ENCODE results near the gene RTN4. TPM values are rescaled to one million over a fixed set of nuclear protein-coding genes. Genes with fewer than 3 reads are reported as not detected.
"Not testable (repeated sequence)": the region's sequence is repeated elsewhere in the genome, so short reads cannot be mapped to it uniquely, and the experiment has no call there.

RTN4 gene
- polyA plus RNA-seq, 1 experiment, result 219 TPM

- DNase-seq (ENCODE audit: low read depth), result no peak
- Histone ChIP-seq H3K27me3 (ENCODE audit: control insufficient read depth, insufficient read depth, low read length) (no peaks in the 10 kb centered on the region), H3K36me3 (ENCODE audit: control insufficient read depth, insufficient read depth, low read length) (no peaks in the 10 kb centered on the region), H3K4me3 (ENCODE audit: low read depth, low read length) (no peak overlapping the region)
- no peak for TF ChIP-seq CTCF (IDR thresholded peaks at IDR 0.05; ENCODE audit: insufficient read depth, low read depth, low read length)
- ChIA-PET POLR2A (no interaction called here), CTCF (interaction anchor here (0.7 to 1.9 kb wide), 2 partner anchors 53 to 96 kb away, joined by 3 to 6 read pairs; no protein-coding TSS in a partner anchor)
Observed at GRCh38 chr2:54995553-54995952, 54.7 kb downstream of the RTN4 start.

GRCh38 chr2:54990694-54991093 lies 59.6 kb downstream of the RTN4 start:
- POLR2A ChIA-PET, result interaction anchor here (0.6 kb wide), 1 partner anchor 91 kb away, joined by 3 read pairs; no protein-coding TSS in a partner anchor
- DNase-seq (ENCODE audit: low read depth); CTCF ChIA-PET: not testable (repeated sequence)

GRCh38 chr2:54988612-54989011 lies 61.6 kb downstream of the RTN4 start:
- no peak for DNase-seq (ENCODE audit: low read depth)
- no peaks in the 10 kb centered on the region for H3K27me3 ChIP-seq (ENCODE audit: control insufficient read depth, insufficient read depth, low read length)
- POLR2A ChIA-PET, result no interaction called here
- no peak for TF ChIP-seq CTCF (IDR thresholded peaks at IDR 0.05; ENCODE audit: insufficient read depth, low read depth, low read length)
- H3K36me3 ChIP-seq (ENCODE audit: control insufficient read depth, insufficient read depth, low read length), result peaks cover 4% of the 10 kb centered on the region
- no peak overlapping the region for H3K4me3 ChIP-seq (ENCODE audit: low read depth, low read length)
- CTCF ChIA-PET, result no interaction called here

More at GRCh38 chr2:54990694-54991093, 59.6 kb downstream of the RTN4 start:
- not testable (repeated sequence) for H3K27me3 ChIP-seq (ENCODE audit: control insufficient read depth, insufficient read depth, low read length); H3K4me3 ChIP-seq (ENCODE audit: low read depth, low read length); H3K36me3 ChIP-seq (ENCODE audit: control insufficient read depth, insufficient read depth, low read length)

GRCh38 chr2:54986264-54986663 lies 64.0 kb downstream of the RTN4 start:
- TF ChIP-seq CTCF (IDR thresholded peaks at IDR 0.05; ENCODE audit: insufficient read depth, low read depth, low read length), result no peak
- ChIA-PET POLR2A (no interaction called here), CTCF (interaction anchor here (1.2 kb wide), 1 partner anchor 14 kb away, joined by 4 read pairs; no protein-coding TSS in a partner anchor)
- Histone ChIP-seq H3K36me3 (ENCODE audit: control insufficient read depth, insufficient read depth, low read length) (peaks cover 6% of the 10 kb centered on the region), H3K4me3 (ENCODE audit: low read depth, low read length) (no peak overlapping the region), H3K27me3 (ENCODE audit: control insufficient read depth, insufficient read depth, low read length) (no peaks in the 10 kb centered on the region)
- no peak for DNase-seq (ENCODE audit: low read depth)

GRCh38 chr2:54984476-54984875 lies 65.8 kb downstream of the RTN4 start:
- Histone ChIP-seq H3K4me3 (ENCODE audit: low read depth, low read length) (no peak overlapping the region), H3K27me3 (ENCODE audit: control insufficient read depth, insufficient read depth, low read length) (no peaks in the 10 kb centered on the region), H3K36me3 (ENCODE audit: control insufficient read depth, insufficient read depth, low read length) (peaks cover 6% of the 10 kb centered on the region)
- ChIA-PET CTCF (interaction anchor here (0.9 kb wide), 1 partner anchor 9 kb away, joined by 7 read pairs; no protein-coding TSS in a partner anchor), POLR2A (no interaction called here)
- DNase-seq (ENCODE audit: low read depth), result no peak
- no peak for TF ChIP-seq CTCF (IDR thresholded peaks at IDR 0.05; ENCODE audit: insufficient read depth, low read depth, low read length)
